Mesodermal cell (in vitro differentiated cells): Measurements from ENCODE around the gene IL9R.
"Not testable (repeated sequence)": the region's sequence is repeated elsewhere in the genome, so short reads cannot be mapped to it uniquely, and the experiment has no call there.

Experiments used
- H3K27ac ChIP-seq: 2 replicates; pipeline ENCODE4 v1.7.0; 2013; ENCODE audit warnings: mild to moderate bottlenecking, low read depth, low read length, moderate library complexity; ENCODE audit not compliant: severe bottlenecking
- H3K36me3 ChIP-seq: 2 replicates; pipeline ENCODE4 v1.7.1; 2013; ENCODE audit warnings: mild to moderate bottlenecking, low read length, moderate library complexity; ENCODE audit not compliant: control insufficient read depth, insufficient read depth
- H3K4me1 ChIP-seq: one replicate; pipeline ENCODE4 v1.7.1; 2013; ENCODE audit warnings: mild to moderate bottlenecking, low read length; ENCODE audit not compliant: insufficient read depth, control insufficient read depth, poor library complexity, severe bottlenecking
- H3K4me3 ChIP-seq: 2 replicates; pipeline ENCODE4 v1.7.0; 2013; ENCODE audit warnings: low read length, control low read depth, mild to moderate bottlenecking; ENCODE audit not compliant: insufficient read depth, poor library complexity, severe bottlenecking; ENCODE audit errors: extremely low read depth
- H3K9me3 ChIP-seq: 2 replicates; pipeline ENCODE4 v1.7.1; 2013; ENCODE audit warnings: mild to moderate bottlenecking, low read length, moderate library complexity; ENCODE audit not compliant: control insufficient read depth
- WGBS, 2 experiments: methylation state at CpG; one replicate each; pipeline ENCODE4 v1.1.5; 2013; ENCODE audit warnings: missing lambda C conversion rate in 2 of 2; ENCODE audit not compliant: insufficient coverage in 2 of 2; 5-methylcytosine and 5-hydroxymethylcytosine counted together

IL9R gene

GRCh38 chrX:156005144-156005543 lies 7.6 kb downstream of the IL9R start:
- 71 to 75% methylated on average over 4 of the region's 6 CpGs for WGBS, 2 experiments
- H3K4me1 ChIP-seq: no peaks in the 10 kb centered on the region
- no peak overlapping the region for H3K27ac ChIP-seq
- H3K4me3 ChIP-seq: no peak overlapping the region
- no peaks in the 10 kb centered on the region for H3K36me3 ChIP-seq
- peaks cover 29% of the 10 kb centered on the region for H3K9me3 ChIP-seq

- WGBS, 2 experiments: 86 to 100% methylated on average over 3 to 4 of the region's 8 CpGs
- H3K4me1 ChIP-seq, H3K4me3 ChIP-seq, H3K36me3 ChIP-seq, H3K27ac ChIP-seq: not testable (repeated sequence)
- peaks cover 21% of the 10 kb centered on the region for H3K9me3 ChIP-seq
Observed at GRCh38 chrX:156006468-156006867, 9.0 kb downstream of the IL9R start.

GRCh38 chrX:156008379-156008778 lies 10.9 kb downstream of the IL9R start:
- WGBS, 2 experiments: 90% methylated on average over 2 of the region's 7 CpGs; no CpG with 5 or more reads in 1 of the 2 experiments
- H3K36me3 ChIP-seq, H3K27ac ChIP-seq, H3K4me3 ChIP-seq, H3K4me1 ChIP-seq: not testable (repeated sequence)
- peaks cover 11% of the 10 kb centered on the region for H3K9me3 ChIP-seq

GRCh38 chrX:156008915-156009314 lies 11.4 kb downstream of the IL9R start:
- H3K4me1 ChIP-seq: no peaks in the 10 kb centered on the region
- no peaks in the 10 kb centered on the region for H3K36me3 ChIP-seq
- H3K27ac ChIP-seq: no peak overlapping the region
- peaks cover 9% of the 10 kb centered on the region for H3K9me3 ChIP-seq
- H3K4me3 ChIP-seq: no peak overlapping the region
- WGBS, 2 experiments: 71% methylated on average over 1 of the region's 1 CpG; no CpG with 5 or more reads in 1 of the 2 experiments

GRCh38 chrX:156009691-156010090 lies 12.2 kb downstream of the IL9R start:
- not testable (repeated sequence) for H3K36me3 ChIP-seq, H3K27ac ChIP-seq
- WGBS, 2 experiments: 80% methylated on average over 1 of the region's 9 CpGs; no CpG with 5 or more reads in 1 of the 2 experiments

GRCh38 chrX:156013286-156013953 lies 15.9 kb downstream of the IL9R start:
- H3K4me1 ChIP-seq, H3K9me3 ChIP-seq, H3K36me3 ChIP-seq, H3K27ac ChIP-seq, H3K4me3 ChIP-seq: not testable (repeated sequence)
- WGBS, 2 experiments: no CpG with 5 or more reads among the region's 5 CpGs

More at GRCh38 chrX:156009691-156010090, 12.2 kb downstream of the IL9R start:
- H3K9me3 ChIP-seq, H3K4me1 ChIP-seq, H3K4me3 ChIP-seq: not testable (repeated sequence)

GRCh38 chrX:156019846-156020245 lies 22.4 kb downstream of the IL9R start:
- not testable (repeated sequence) for H3K36me3 ChIP-seq, H3K4me1 ChIP-seq, H3K27ac ChIP-seq, H3K9me3 ChIP-seq, H3K4me3 ChIP-seq
- WGBS, 2 experiments: no CpG with 5 or more reads among the region's 5 CpGs

GRCh38 chrX:156023002-156023401 lies 25.5 kb downstream of the IL9R start:
- H3K4me1 ChIP-seq, H3K9me3 ChIP-seq, H3K4me3 ChIP-seq, H3K27ac ChIP-seq, H3K36me3 ChIP-seq: not testable (repeated sequence)
- 80% methylated on average over 1 of the region's 9 CpGs; no CpG with 5 or more reads in 1 of the 2 experiments for WGBS, 2 experiments

GRCh38 chrX:156024949-156025492 lies 27.5 kb downstream of the IL9R start:
- H3K4me1 ChIP-seq, H3K9me3 ChIP-seq, H3K27ac ChIP-seq, H3K4me3 ChIP-seq, H3K36me3 ChIP-seq: not testable (repeated sequence)
- WGBS, 2 experiments: 87 to 89% methylated on average over 10 of the region's 17 CpGs

- WGBS, 2 experiments: no CpG with 5 or more reads among the region's 73 CpGs
Observed at GRCh38 chrX:156028653-156029237, 31.2 kb downstream of the IL9R start.

GRCh38 chrX:156029296-156029695 lies 31.8 kb downstream of the IL9R start:
- not testable (repeated sequence) for H3K9me3 ChIP-seq, H3K36me3 ChIP-seq, H3K4me1 ChIP-seq, H3K27ac ChIP-seq, H3K4me3 ChIP-seq
- WGBS, 2 experiments: 93 to 96% methylated on average over 17 to 26 of the region's 46 CpGs

More at GRCh38 chrX:156028653-156029237, 31.2 kb downstream of the IL9R start:
- H3K36me3 ChIP-seq, H3K9me3 ChIP-seq, H3K4me3 ChIP-seq, H3K27ac ChIP-seq, H3K4me1 ChIP-seq: not testable (repeated sequence)
